ENCODE data around the gene RFC2.
"Not testable (repeated sequence)": the region's sequence is repeated elsewhere in the genome, so short reads cannot be mapped to it uniquely, and the experiment has no call there.

The RFC2 gene

GRCh38 chr7:74283858-74284447 is 29.8 kb upstream of the RFC2 start:
- DNase-seq (ENCODE audit: low read depth in 2 of 3, low spot score in 1 of 3): no peak

- no peak for DNase-seq (ENCODE audit: low read depth in 2 of 3, low spot score in 1 of 3)
Measured at GRCh38 chr7:74282748-74283459, 28.7 kb upstream of the RFC2 start.

GRCh38 chr7:74280985-74281384 is 26.8 kb upstream of the RFC2 start:
- DNase-seq (ENCODE audit: low read depth in 2 of 3, low spot score in 1 of 3): no peak

- DNase-seq (ENCODE audit: low read depth in 2 of 3, low spot score in 1 of 3): no peak
Measured at GRCh38 chr7:74277636-74278035, 23.4 kb upstream of the RFC2 start.

GRCh38 chr7:74275401-74275881 is 21.2 kb upstream of the RFC2 start:
- DNase-seq (ENCODE audit: low read depth in 2 of 3, low spot score in 1 of 3): no peak

- DNase-seq (ENCODE audit: low read depth in 2 of 3, low spot score in 1 of 3): no peak
Measured at GRCh38 chr7:74272305-74273038, 18.3 kb upstream of the RFC2 start.

- DNase-seq (ENCODE audit: low read depth in 2 of 3, low spot score in 1 of 3): no peak
Measured at GRCh38 chr7:74271742-74272141, 17.5 kb upstream of the RFC2 start.

GRCh38 chr7:74269757-74270277 is 15.6 kb upstream of the RFC2 start:
- DNase-seq (ENCODE audit: low read depth in 2 of 3, low spot score in 1 of 3): peak in 2 of 3 donors; percentile 30 to 49

- no peak for DNase-seq (ENCODE audit: low read depth in 2 of 3, low spot score in 1 of 3)
Measured at GRCh38 chr7:74267756-74268565, 13.8 kb upstream of the RFC2 start.

GRCh38 chr7:74266191-74266963 is 12.2 kb upstream of the RFC2 start:
- no peak for DNase-seq (ENCODE audit: low read depth in 2 of 3, low spot score in 1 of 3)

GRCh38 chr7:74263399-74264120 is 9.4 kb upstream of the RFC2 start:
- DNase-seq (ENCODE audit: low read depth in 2 of 3, low spot score in 1 of 3): no peak

GRCh38 chr7:74262639-74263398 is 8.6 kb upstream of the RFC2 start:
- DNase-seq (ENCODE audit: low read depth in 2 of 3, low spot score in 1 of 3): no peak

GRCh38 chr7:74258639-74259038 is 4.4 kb upstream of the RFC2 start:
- no peak for DNase-seq (ENCODE audit: low read depth in 2 of 3, low spot score in 1 of 3)

GRCh38 chr7:74256491-74257408 is 2.6 kb upstream of the RFC2 start:
- no peak for DNase-seq (ENCODE audit: low read depth in 2 of 3, low spot score in 1 of 3)

GRCh38 chr7:74255461-74255860 is 1.3 kb upstream of the RFC2 start:
- not testable (repeated sequence) for DNase-seq (ENCODE audit: low read depth in 2 of 3, low spot score in 1 of 3)

GRCh38 chr7:74254858-74255379 is 720 bp upstream of the RFC2 start:
- no peak for DNase-seq (ENCODE audit: low read depth in 2 of 3, low spot score in 1 of 3)

- no peak for DNase-seq (ENCODE audit: low read depth in 2 of 3, low spot score in 1 of 3)
Measured at GRCh38 chr7:74253835-74254128, 417 bp downstream of the RFC2 start.

- no peak for DNase-seq (ENCODE audit: low read depth in 2 of 3, low spot score in 1 of 3)
Measured at GRCh38 chr7:74253331-74253730, 868 bp downstream of the RFC2 start.

Data from stimulated activated CD4-positive, alpha-beta T cell treated with anti-CD3 and anti-CD28 coated beads, Interleukin-12 subunit alpha, Interleukin-12 subunit beta, amount 100 ng/mL, for 48 hours (primary cell).